Stimulated activated CD8-positive, alpha-beta memory T cell treated with anti-CD3 and anti-CD28 coated beads, Interleukin-12 subunit alpha, Interleukin-12 subunit beta, amount 100 ng/mL, for 24 hours (primary cell): ENCODE results near the gene PACRG.

Experiments used
- DNase-seq: peaks from one replicate; pipeline ENCODE4 v3.0.0-alpha.2; 2020; ENCODE audit errors: extremely low read depth

PACRG gene

DNA sequence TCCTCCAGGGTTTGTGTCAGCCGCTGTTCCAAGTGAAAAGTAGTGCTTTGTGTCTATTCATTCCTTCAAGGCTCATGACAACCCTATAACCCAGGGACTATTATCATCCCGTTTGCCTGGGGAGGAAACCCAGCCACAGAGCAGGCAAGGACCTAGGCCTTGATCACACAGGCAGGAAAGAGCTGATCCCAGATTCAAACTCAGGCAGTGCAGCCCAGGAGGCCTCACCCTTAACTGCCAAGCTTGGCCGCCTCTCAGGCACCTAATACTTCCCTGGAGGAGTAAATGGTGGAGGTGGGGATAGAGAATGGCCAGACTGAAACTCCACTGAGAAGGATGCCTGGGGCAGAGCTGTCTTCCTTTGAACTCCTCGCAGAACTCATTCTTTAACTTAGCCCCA, 471.6 kb downstream of the PACRG start:
- DNase-seq = no peak

DNA sequence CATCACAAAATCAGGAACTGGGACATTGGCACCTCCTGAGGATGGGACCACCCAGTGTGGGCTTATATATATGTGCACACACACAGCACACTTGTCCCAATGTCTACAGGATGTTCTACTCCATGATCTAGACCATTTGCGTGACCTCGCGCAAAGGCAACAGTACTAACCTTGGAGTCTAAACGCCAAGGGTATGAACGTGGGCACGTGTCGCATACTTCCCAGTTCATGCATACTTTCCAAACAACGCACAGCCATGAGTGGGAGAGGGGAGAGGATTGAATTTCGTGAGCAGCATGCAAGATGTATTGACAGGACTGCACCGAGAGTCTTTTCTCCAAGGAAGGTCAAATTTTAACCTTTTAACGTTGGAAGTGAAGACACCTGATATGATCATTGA, 472.5 kb downstream of the PACRG start:
- DNase-seq = no peak

DNA sequence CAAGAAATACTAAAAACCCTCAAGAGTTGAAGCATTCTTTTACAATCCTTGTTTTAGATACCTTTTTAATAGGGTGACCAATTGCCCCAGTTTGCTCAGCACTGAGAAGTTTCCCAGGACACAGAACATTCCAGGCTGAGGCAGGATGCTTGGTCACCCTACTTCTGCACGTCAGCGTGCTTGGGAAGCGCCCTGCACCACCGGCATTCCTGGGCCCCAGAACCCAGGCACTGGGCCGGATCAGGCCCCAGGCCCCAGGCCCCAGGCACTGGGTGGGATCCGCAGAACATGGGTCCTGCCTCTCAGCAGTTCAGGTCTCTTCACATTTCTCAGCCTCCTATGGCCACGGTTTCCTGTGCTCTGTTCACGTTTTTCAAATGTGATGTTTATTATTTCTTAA, 472.9 kb downstream of the PACRG start:
- no peak for DNase-seq

DNA sequence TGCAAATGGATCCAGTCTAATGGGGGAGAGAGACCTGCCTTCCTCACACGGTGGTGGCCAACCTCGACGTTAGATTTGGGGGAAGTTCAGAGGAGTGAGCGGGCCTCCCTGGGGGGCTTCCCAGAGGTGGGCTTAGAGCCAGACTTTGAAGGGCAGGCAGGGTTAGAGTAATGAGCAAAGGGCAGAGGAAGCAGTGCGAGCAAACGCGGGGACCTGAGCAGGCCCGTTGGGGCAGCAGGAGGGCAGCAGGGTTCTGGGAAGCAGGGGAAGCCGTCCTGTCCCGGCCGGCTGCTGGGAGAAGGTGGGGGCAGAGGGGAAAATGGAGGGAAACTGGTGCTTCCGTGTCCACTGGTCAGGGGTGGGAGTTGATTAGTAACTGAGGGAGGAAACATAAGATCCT, 474.1 kb downstream of the PACRG start:
- DNase-seq = no peak

DNA sequence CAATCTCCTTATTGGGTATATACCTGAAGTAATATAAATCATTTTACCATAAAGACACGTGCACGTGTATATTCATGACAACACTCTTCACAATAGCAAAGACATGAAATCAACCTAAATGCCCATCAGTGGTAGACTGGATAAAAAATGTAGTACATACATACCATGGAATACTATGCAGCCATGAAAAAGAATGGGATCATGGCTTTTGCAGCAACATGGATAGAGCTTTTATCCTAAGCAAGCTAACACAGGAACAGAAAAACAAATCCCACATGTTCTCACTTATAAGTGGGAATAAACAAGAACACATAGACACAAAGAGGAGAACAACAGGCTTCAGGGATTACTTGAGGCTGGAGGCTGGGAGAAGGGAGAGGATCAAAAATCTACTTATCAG, 478.4 kb downstream of the PACRG start:
- no peak for DNase-seq

DNA sequence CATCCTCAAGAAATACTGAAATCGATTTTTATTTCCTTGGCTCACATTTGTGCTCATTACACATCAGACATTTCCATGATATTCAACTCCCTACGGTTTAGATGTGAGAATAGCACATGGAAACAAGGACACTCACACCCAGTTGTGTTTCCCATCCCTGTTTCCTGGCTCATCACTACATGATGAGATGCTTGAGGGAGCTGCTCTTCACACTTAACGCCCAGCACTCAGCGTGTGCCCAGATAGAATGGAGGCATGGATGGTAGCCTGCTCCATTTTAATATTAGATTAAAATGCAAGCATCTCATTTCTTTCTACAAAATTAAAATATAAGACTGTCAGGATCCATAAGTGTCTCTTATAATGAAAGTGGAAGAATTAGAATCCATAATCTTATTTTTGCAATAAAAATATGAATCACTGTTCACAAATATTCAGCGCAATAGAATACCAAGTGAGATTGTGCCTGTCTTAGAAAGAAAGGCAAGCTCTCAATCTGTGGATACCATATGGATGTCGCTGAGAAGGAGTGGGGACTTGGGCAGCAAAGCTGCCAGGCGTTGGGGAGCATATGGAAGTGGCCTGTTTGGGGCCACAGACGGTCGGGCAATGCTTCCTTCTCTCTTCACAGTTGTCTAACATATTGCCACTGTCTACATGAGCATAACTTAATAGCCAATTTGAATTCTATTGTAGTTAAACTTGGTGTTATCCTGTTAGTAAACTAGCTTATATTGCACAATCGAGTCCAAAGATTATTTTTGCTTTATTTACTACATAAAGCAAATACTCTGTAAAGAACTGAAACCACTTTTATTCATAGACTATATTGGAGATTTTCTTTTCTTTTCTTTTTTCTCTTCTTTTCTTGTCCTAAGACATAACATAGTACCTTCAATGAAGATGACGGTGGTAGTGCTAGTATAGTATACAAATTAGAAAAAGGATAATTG, 479.9 kb downstream of the PACRG start:
- no peak for DNase-seq

DNA sequence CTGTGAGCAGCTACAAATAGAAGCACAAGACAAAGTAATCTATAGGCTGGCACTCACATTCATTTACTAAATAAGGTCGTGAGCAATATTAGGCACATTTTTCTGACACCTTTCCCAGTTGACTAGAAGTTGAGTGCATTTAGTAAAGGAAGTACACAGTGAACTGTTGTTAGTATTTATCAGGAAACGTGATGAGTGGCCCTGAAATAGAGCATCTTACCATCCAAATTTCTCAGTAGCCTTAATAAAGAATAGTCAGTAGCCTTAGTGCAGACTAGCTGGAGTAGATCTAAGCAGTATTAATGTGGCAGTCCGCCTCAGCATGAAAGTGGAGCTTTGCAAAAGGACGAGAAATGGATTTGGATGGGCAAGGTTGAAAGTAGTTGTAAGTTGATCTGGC, 481.2 kb downstream of the PACRG start:
- no peak for DNase-seq

DNA sequence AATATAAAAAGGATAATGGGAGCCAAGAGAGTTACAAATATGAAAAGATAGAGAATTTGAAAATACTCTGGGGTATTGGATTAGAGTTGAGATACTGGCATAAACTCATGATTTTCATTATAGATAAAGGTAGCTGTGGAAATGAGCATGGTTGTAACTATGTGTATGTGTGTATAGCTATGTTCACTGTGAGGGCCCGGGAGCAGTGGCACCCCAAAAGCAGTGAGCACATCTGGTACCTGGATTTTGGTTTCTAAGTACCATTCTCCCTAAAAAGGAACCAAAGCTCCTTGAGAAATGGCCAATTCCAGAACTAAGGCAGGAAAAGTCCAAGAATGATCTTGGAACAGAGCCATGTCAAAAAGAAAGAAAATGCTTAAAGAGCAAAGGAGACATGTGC, 484.3 kb downstream of the PACRG start:
- DNase-seq = no peak

DNA sequence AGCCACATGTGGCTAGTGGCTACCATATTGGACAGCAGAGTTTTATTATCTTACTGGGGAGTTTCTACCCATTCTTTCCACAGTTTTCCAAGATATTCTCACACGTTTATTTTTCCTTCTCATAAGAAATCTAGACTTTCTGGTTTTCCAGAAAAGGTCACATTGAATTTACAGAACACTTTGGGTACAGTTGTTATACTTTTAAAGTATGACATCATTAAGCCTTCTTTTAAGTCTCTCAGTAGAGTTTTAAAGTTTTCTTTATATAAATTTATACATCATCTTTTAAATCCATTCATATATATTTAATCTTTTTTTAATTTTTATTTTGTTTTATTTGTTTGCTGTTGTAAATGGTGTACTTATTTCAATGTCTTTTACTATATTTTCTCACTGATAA, 486.5 kb downstream of the PACRG start:
- DNase-seq = no peak

DNA sequence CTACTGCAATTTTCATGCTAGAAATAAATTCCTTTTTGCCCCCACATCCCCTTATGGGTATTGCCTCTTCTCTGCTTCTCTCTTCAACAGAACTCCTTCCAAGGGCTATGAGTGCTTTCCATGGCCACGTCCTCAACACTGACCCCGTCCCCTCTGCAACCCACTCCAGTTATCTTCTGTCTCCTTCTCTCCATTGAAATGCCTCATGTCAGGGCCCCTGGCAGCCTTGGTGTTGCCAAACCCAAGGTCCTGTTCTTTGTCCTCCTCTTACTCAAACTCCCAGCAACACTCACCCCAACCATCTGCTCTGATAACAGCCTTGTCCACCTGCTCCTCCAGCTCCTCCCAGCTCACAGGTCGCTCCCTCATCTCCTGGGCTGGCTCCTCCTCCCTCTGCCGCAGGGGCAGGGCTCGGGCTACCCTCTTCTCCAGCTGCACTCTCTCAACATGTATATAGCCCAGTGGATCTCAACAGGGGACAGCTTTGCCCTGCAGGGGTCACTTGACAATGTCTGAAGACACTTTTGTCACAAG, 490.7 kb downstream of the PACRG start:
- DNase-seq = no peak

DNA sequence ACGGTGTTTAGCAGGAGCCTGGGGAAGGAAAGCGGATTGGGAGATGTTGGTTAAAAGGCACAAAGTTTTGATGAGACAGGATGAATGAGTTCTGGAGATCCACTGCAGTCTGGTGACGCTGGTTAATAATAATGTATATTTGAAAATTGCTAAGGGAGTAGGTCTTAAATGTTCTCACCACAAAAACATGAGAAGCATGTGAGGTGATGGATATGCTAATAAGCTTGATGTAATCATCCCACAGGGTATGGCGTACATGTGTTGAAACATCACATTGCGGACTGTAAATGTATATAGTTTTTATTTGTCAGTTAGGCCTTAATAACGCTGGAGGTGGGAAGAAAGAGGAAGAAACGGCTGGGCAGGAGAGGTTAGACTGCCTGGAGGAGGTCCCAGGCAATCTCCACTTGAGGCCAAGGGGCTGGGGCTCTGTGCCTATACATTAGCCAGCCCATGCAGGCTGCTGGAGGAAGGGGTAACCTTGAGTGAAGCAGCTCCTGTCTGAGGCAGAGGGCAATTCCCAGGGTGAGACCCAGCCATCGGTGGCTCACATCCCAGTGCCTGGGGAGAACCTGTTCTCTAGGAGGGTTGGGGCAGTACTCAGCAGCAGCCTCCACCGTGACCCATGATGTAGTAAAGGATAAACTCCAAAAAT, 498.5 kb downstream of the PACRG start:
- no peak for DNase-seq

DNA sequence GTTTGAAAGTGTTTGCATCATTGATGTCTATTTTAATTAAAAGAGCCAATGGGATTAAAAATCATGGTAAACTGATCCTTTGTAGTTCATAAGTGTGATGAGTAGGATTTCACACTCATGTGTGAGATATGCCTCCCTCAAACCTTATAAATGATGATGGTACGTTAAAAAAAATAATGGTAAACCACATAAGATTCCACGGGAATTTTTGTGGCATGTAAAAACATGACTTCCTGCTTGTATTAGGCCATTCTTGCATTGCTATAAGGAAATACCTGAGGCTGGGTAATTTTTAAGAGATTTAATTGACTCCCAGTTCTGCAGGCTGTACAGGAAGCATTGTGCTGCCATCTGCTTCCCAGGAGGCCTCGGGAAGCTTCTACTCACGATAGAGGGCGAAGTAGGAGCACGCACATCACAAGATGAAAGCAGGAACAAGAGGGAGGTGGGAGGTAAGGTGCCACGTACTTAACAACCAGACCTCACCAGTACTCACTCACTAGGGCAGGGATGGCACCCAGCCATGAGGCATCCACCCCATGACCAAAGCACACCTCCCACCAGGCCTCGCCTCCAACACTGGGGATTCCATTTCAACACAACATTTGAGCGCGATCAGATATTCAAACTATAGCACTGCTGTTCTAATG, 499.2 kb downstream of the PACRG start:
- DNase-seq = no peak

DNA sequence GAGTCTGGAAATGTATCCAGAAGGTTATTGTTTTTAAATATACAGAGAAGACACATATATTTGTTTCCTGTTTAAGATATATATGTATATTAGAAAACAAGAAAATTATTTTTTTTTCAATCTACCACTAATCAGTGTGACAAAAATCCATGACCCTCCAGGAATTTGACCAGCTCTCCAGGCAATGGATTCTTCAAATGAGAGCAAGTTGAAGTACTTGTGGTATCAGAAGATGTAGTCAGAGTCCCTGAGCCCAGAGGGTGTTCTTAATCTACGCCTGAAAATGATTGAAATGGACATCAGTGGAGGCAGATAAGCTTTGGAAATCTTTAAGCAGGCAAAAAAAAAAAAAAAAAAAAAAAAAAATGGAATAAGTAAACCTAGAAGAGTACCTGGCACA, 500.3 kb downstream of the PACRG start:
- DNase-seq = no peak

DNA sequence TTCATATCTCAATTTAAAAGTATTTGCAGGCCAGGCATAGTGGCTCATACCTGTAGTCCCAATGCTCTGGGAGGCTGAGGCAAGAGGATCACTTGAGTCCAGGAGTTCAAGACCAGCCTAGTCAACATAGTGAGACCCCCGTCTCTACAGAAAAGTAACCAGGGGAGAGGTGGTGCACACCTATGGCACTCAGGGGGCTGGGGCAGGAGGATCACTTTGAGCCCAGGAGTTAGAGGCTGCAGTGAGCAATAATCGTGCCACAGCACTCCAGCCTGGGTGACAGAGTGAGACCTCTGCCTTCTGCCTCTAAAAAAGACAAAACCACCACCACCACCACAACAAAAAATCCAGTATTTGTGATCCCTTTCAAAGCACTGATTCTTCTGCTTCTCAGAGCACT, 501.3 kb downstream of the PACRG start:
- no peak for DNase-seq

DNA sequence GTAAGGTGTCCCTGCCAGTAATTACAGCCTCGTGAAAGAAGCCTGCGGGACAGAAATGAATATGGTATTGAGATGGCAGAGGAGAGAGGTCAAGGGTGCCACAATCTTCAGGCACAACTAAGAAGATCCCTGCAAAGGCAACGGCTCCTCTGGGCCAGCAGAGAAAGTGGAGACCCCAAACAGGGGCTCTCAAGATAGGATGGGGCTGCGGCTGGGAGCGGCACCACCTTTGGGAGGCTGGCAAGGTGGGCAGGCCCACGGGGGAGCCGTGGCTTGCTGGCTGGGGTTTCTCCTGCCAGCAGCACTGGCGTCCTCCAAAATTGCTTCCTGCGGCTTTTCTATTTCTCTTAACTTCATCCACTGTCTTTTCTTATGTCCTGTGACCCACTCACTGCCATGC, 503.1 kb downstream of the PACRG start:
- no peak for DNase-seq

DNA sequence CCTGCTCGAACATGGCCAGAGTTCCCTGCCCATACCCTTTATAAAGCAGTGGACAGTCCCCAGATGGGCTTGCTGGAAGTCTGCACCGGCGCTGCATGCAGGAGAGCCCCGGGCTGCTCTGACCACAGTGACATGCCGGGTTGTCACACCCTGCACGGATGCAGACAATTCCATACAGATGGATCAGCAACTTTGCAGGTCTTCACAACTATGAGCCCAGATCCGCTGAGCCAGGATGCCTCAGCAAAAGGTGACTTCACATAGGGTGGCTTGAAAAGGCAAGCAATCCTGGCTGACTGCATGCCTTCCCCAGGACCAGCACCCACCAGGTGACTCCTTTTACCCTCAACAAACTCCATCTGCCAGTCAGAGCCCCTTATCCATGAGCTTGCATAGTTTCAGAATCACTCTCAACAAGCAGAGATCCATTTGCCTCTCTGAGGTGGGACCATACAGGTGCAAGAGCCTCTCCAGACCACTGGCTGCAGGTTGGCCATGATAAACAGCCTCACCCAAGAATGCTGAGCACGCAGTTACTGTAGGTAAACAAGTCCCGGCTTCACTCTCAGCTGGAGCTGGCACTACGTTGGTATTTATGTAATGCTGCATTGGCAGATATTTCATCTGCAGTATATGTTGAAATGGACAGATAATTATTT, 503.7 kb downstream of the PACRG start:
- no peak for DNase-seq

DNA sequence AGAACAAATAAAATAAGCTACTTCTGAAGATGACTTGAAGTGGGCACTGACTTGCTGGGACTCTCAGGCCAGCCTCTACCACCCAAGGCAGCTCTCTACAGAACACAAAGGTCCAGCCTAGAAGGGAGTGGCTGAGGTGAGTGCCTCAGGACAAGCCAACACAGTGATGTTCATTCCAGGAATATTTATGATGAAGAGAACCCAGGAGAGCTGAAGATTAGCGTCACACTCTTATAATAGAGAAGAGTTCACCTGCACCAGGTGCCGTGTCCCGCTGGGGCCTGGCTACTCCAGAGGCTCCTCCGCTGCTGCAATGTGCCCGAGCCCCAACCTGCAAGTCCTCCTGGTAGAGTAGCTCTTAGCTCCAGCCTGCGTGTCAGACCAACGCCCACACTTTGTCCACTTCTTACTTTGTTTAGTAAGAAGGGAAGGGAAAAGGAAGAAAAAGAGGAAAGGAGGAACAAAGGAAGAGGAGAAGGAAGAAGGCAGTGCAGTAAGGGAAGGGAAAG, 504.3 kb downstream of the PACRG start:
- no peak for DNase-seq

DNA sequence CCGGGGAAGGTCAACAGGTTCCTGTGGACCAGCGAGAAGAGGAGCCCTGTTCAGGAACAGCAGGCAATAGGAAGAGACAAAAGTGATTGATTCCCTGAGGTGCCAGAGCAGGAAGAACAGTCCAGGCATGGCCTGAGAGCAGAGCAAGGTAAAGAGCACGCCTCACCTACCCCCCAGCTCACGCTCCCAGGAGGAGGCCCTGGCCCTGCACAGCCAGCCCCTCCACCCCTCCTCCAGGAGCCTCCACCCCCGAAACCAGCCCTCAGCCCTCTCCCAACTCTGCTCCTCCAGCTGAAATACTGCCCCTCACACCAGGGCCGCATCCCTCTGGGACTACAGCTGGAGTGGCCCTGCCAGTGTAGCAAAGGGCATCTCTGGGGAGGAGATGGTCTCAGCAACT, 504.9 kb downstream of the PACRG start:
- DNase-seq = no peak

DNA sequence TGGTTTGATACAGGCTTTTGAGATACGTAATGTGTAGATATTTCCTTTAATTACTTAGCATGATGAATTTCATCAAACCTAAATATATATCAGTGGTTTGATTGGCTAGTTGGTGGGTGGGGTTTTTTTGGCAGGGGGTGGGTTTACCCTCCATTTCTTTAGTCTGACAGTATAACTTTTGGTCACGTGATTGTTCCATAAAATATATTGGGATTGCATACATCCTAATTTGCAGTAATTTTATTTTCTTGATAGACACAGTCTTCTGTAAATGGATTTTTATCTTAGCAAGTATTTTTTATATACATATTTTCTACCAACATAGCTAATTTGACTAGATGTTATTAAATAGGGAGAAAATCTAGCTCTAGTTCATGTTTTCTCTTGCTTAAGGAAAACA, 509.3 kb downstream of the PACRG start:
- no peak for DNase-seq

DNA sequence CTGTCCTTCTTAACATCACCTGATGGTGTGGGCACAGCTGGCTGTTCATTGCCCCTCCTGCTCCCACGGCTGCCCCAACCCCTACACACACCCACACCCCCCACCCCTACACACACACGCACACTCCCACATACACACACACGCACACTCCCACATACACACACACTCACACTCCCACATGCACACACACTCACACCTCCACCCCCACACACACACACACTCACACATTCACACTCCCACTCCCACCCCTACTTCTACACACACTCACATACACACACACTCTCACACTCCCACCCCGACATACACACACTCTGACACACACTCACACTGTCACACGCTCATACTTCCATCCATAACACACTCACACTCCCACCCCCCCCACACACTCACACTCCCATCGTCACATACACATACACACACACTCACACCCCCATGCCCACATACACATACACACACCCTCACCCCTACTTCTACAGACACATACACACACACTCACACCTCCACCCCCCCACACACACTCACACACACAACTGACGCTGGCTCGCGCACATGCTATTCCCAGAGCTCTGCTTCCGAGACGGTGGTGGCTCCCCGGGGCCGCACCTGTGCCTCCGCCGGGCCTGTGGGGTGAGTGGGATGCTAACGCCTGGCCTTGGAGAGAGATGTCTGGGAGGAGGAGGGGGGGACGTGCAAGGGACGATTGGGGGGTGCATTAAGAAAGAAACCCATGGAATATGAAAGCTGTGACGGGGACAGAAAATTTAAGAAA, 512.0 kb downstream of the PACRG start:
- DNase-seq = no peak

DNA sequence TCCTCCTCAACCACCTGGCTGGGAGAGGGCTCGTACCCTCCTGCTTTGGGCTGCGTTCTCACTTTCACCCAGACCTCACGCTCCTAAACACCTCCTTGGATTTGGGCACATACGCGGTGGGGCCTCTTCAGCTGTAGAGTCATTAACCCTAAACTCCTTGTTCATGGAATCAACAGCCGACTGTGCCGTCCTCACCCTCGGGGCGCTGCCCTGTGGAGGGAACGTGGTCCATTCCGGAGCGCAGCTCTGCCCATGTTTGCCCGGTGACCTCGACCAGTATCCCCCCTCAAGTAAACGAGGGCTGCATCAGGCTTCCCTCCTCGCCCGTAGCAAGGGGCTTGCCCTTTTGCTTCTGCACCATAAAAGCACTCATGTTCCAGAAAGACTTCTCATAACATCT, 512.8 kb downstream of the PACRG start:
- no peak for DNase-seq
